Pancreas (tissue), 10 donors: ENCODE measurements around the gene CTRB2. TPM values are rescaled to one million over a fixed set of nuclear protein-coding genes. Genes with fewer than 3 reads are reported as not detected.
"Not testable (repeated sequence)": the region's sequence is repeated elsewhere in the genome, so short reads cannot be mapped to it uniquely, and the experiment has no call there.

ENCODE experiments used
- ATAC-seq, 4 donors: fragments of 200-7000 bp; cut with Tn5 transposase; one replicate each; pipeline versions ENCODE4 v1.8.0 to v1.9.1; 2020; ENCODE audit warnings: mild to moderate bottlenecking in 4 of 4, moderate library complexity in 4 of 4
- DNase-seq, 6 donors: peaks; one replicate each; pipeline ENCODE4 v3.0.0-alpha.2; 2020
- FAIRE-seq: peaks from 2 replicates; lab custom pipeline; 2012; peaks lifted over from hg19 to GRCh38; lab: Jason Lieb, UNC
- H3K27ac ChIP-seq, 4 donors: fragments of 200-600 bp; sonication (generic); 1 replicate in 3 of 4; 2 replicates in 1 of 4; pipeline versions ENCODE4 v1.5.0 to v1.8.0; 2020
- H3K27me3 ChIP-seq, 4 donors: fragments of 200-600 bp; one replicate each; pipeline ENCODE4 v1.8.0; 2021
- H3K36me3 ChIP-seq, 3 donors: fragments of 200-600 bp; sonication (generic) in 1 of 3; one replicate each; pipeline versions ENCODE4 v1.5.0 to v1.8.0; 2020 to 2021
- H3K4me1 ChIP-seq, 3 donors: fragments of 200-600 bp; one replicate each; pipeline ENCODE4 v1.8.0; 2021
- H3K4me3 ChIP-seq, 4 donors: fragments of 200-600 bp; sonication (generic) in 2 of 4; one replicate each; pipeline versions ENCODE4 v1.5.0 to v1.8.0; 2020 to 2021
- H3K9me3 ChIP-seq, 4 donors: fragments of 200-600 bp; one replicate each; pipeline ENCODE4 v1.8.0; 2021
- WGBS, 2 donors: extraction: QIAGEN DNeasy Blood & Tissue Kit; methylation state at CpG; one replicate each; pipeline ENCODE4 v1.1.7; 2013; 5-methylcytosine and 5-hydroxymethylcytosine counted together
- intact Hi-C, 3 donors: fragments of 100-400 bp; cut with DNase I; formaldehyde crosslinking; loops; one replicate each; pipeline versions ENCODE4 v1.11.1 to v1.14.2; 2022
- polyA plus RNA-seq, 2 donors: library from polyadenylated mRNA; stranded (reverse); fragments of 200-250 nt; gene quantifications; one replicate each; pipeline ENCODE4 v1.2.3, GENCODE V29; 2013
- total RNA-seq, 6 donors: library from RNA; stranded (reverse); fragmentation: NEBNext Ultra II Directional in 4 of 6; extraction: Animal tissue kit (Norgen Biotek cat#: 25700) in 4 of 6; gene quantifications; one replicate each; pipeline versions ENCODE4 v1.2.1 to v1.2.4, GENCODE V29; 2021 to 2023
- TF ChIP-seq, protein P1 (sequence below), 4 donors: fragments of 200-600 bp; sonication (generic) in 3 of 4; IDR thresholded peaks; one replicate each; pipeline versions ENCODE4 v1.5.0 to v1.8.0; 2021; ENCODE audit warnings: antibody characterized with exemption in 4 of 4
- donor health status: healthy with polysubstance abuse.
- donor health status: DM: no; HTN: no; CAD: no; lungs with moderate emphysema.
- donor health status: DM: no; HTN: no; CAD: no.
- donor health status: control.
- donor health status: control.
- donor health status: Bipolar disorder and iron deficiency.
- donor health status: DM: yes; HTN: yes; CAD: no.
- donor health status: DM: no; HTN: no; CAD: no.
- donor health status: DM: no; HTN: no; CAD: no.
- donor health status: DM: yes; HTN: yes; CAD: no.

Gene CTRB2
- total and polyA plus RNA-seq, 8 donors, result 20,002 to 57,899 (median 37,962) TPM

DNA sequence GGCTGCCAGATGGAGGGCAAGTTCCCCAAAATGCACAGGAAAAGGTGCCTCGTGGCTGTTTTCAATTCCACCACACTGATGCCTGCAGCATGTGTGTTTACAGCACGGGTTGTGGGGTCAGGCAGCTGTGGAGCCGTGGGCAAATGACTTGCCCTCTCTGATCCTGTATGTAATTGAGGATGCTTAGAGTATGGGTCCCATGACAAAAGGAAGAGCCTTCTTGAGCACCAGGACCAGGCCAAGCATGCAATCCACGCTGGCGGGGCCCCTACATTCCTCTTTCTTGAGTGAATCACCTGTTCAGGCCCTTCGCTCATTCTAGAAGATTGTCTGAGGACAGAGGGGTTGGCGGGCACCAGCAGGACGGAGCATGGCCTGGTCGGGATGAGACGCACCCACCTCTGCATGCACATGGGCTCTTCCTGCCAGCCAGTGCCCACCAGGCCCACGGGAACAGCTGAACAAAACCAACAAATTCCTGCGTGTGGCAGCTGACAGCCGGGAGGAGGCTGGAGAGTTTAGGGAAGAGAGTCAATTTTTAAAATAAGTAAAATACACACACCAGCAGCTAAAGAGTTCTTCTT, 1.4 kb upstream of the CTRB2 start:
- peaks cover 0 to 9% (median 0%) of the 10 kb centered on the region in 3 donors for H3K36me3 ChIP-seq
- H3K4me1 ChIP-seq, result peaks cover 5 to 15% (median 7%) of the 10 kb centered on the region in 3 donors
- ATAC-seq (no peak), FAIRE-seq (no peak), DNase-seq (peak in 3 of 6 donors; percentile 12 to 43 (median 39))
- WGBS, 2 donors, result 75 to 82% methylated on average over 13 of the region's 13 CpGs
- TF ChIP-seq, protein P1, sequence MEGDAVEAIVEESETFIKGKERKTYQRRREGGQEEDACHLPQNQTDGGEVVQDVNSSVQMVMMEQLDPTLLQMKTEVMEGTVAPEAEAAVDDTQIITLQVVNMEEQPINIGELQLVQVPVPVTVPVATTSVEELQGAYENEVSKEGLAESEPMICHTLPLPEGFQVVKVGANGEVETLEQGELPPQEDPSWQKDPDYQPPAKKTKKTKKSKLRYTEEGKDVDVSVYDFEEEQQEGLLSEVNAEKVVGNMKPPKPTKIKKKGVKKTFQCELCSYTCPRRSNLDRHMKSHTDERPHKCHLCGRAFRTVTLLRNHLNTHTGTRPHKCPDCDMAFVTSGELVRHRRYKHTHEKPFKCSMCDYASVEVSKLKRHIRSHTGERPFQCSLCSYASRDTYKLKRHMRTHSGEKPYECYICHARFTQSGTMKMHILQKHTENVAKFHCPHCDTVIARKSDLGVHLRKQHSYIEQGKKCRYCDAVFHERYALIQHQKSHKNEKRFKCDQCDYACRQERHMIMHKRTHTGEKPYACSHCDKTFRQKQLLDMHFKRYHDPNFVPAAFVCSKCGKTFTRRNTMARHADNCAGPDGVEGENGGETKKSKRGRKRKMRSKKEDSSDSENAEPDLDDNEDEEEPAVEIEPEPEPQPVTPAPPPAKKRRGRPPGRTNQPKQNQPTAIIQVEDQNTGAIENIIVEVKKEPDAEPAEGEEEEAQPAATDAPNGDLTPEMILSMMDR (IDR thresholded peaks at IDR 0.05), result no peak
- no peak overlapping the region for H3K4me3 ChIP-seq
- no peaks in the 10 kb centered on the region for H3K9me3 ChIP-seq
- no peaks in the 10 kb centered on the region for H3K27me3 ChIP-seq
- peak overlapping the region in 3 of 4 donors; percentile 8 to 98 (median 91) for H3K27ac ChIP-seq
- intact Hi-C loops, result no loop called here

GRCh38 chr16:75207831-75208230, 870 bp upstream of the CTRB2 start:
- FAIRE-seq (no peak), DNase-seq (peak in 5 of 6 donors; percentile 49 to 81 (median 61)), ATAC-seq (peak in 2 of 4 donors; percentile 1 to 4)
- no peak overlapping the region for H3K4me3 ChIP-seq
- WGBS, 2 donors, result 71 to 86% methylated on average over 11 of the region's 11 CpGs
- peaks cover 0 to 9% (median 0%) of the 10 kb centered on the region in 3 donors for H3K36me3 ChIP-seq
- TF ChIP-seq, protein P1 (IDR thresholded peaks at IDR 0.05), result no peak
- intact Hi-C loops, result loop anchor here in 2 of 3 donors (2.0 kb wide), 2 partner anchors 17 to 19 kb away; no protein-coding TSS in a partner anchor
- H3K9me3 ChIP-seq, result no peaks in the 10 kb centered on the region
- peak overlapping the region; percentile 85 to 98 (median 92) for H3K27ac ChIP-seq
- H3K4me1 ChIP-seq, result peaks cover 5 to 15% (median 7%) of the 10 kb centered on the region in 3 donors
- no peaks in the 10 kb centered on the region for H3K27me3 ChIP-seq

DNA sequence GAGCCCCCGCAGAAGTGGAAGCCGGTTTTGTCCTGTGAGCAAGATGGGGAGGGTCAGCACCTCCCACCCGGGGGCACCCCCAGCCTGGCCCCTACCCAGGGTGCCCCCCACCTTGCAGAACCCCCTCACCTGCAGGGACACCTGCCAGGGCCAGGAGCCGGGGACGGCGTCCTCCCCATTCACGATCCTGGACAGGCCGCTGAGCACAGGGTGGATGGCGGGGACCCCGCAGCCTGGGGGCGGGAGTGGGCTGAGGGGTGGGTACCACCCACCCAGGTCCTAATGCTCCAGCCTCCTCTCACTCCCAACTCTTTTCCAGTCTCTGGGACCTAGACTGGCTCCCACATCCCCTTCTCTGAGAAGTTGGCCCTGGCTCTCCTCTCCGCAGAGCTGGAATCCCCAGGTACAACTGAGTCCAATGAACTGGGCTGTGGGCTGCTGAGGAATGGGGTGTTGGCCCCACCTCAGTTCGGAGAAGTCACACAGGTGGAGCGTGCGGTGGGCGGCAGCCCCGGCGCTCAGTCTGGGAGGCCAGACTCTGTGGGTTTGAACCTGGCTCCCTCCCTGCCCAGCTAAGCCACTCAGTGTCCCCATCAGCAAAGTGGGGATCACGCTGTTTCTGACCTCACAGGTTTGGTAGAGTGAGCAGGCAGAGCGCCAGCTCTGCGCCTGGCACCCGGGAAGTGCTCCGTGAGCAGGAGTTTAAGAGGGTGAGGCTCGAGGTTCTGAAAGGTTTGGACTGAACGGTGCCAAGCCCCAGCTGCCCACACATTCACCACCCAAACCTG, 806 bp downstream of the CTRB2 start:
- not testable (repeated sequence) for H3K27me3 ChIP-seq, H3K36me3 ChIP-seq, FAIRE-seq, H3K9me3 ChIP-seq
- 38 to 51% methylated on average over 17 to 20 of the region's 25 CpGs for WGBS, 2 donors
- peak; percentile 3 to 12 (median 6) for ATAC-seq
- DNase-seq, result peak in 5 of 6 donors; percentile 46 to 85 (median 72)
- intact Hi-C loops, result loop anchor here in 2 of 3 donors (2.0 kb wide), 2 partner anchors 19 to 21 kb away; no protein-coding TSS in a partner anchor
- peak overlapping the region; percentile 85 to 98 (median 92) for H3K27ac ChIP-seq
- peaks cover 5 to 10% (median 7%) of the 10 kb centered on the region in 3 donors for H3K4me1 ChIP-seq
- H3K4me3 ChIP-seq, result peak overlapping the region; percentile 45 to 83 (median 61)

- intact Hi-C loops, H3K36me3 ChIP-seq, H3K9me3 ChIP-seq, H3K27ac ChIP-seq, FAIRE-seq, H3K27me3 ChIP-seq: not testable (repeated sequence)
- ATAC-seq, result peak in 1 of 4 donors; percentile 2
- 38% methylated on average over 10 of the region's 19 CpGs; no CpG with 5 or more reads in 1 of the 2 donors for WGBS, 2 donors
- peaks cover 0 to 10% (median 7%) of the 10 kb centered on the region in 3 donors for H3K4me1 ChIP-seq
- peak in 1 of 6 donors; percentile 64 for DNase-seq
- peak overlapping the region in 1 of 4 donors; percentile 20 for H3K4me3 ChIP-seq
Observed at GRCh38 chr16:75205438-75205837, 1.5 kb downstream of the CTRB2 start.

DNA sequence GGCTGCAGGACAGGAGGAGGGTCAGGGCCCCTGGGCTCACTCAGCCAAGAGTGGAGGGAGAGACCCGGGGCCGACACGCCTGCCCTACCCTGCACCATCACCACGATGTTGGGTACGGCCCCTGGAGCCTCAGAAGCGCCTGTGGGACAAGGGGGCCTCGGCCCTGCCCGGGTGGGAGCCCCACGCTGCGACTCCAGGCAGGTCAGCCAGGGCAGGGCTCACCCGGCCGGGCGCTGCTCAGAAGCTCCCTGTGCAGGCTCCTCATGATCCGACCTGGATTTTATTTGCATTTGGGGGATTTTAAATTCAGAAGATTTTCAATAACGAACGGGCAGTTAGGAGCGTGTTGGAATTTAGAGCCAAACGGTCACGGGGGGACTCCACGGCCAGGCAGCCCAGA, 2.1 kb downstream of the CTRB2 start:
- DNase-seq, H3K27me3 ChIP-seq, intact Hi-C loops, H3K27ac ChIP-seq, H3K4me3 ChIP-seq, FAIRE-seq, H3K36me3 ChIP-seq, H3K9me3 ChIP-seq: not testable (repeated sequence)
- WGBS, 2 donors, result no CpG with 5 or more reads among the region's 20 CpGs
- H3K4me1 ChIP-seq, result peaks cover 0 to 10% (median 7%) of the 10 kb centered on the region in 3 donors
- ATAC-seq, result peak in 2 of 4 donors; percentile 1 to 2

GRCh38 chr16:75204410-75204758, 2.6 kb downstream of the CTRB2 start:
- peak in 4 of 6 donors; percentile 26 to 82 (median 56) for DNase-seq
- H3K4me3 ChIP-seq, result peak overlapping the region in 1 of 4 donors; percentile 47
- H3K27ac ChIP-seq, result peak overlapping the region in 1 of 4 donors; percentile 70
- intact Hi-C loops, result no loop called here
- 81 to 94% methylated on average over 4 to 6 of the region's 6 CpGs for WGBS, 2 donors
- no peaks in the 10 kb centered on the region for H3K27me3 ChIP-seq
- TF ChIP-seq, protein P1 (IDR thresholded peaks at IDR 0.05), result no peak
- H3K9me3 ChIP-seq, result no peaks in the 10 kb centered on the region
- H3K4me1 ChIP-seq, result peaks cover 0 to 10% (median 7%) of the 10 kb centered on the region in 3 donors
- peak in 2 of 4 donors; percentile 1 for ATAC-seq
- H3K36me3 ChIP-seq, result peaks cover 0 to 9% (median 0%) of the 10 kb centered on the region in 3 donors
- FAIRE-seq, result no peak
